Hepatocyte (in vitro differentiated cells): ENCODE data around the gene COL6A5. TPM values are rescaled to one million over a fixed set of nuclear protein-coding genes. Genes with fewer than 3 reads are reported as not detected.

ENCODE experiments used
- DNase-seq: peaks from one replicate; pipeline ENCODE4 v3.0.0-alpha.2; 2016; ENCODE audit warnings: low spot score
- H2AFZ ChIP-seq: fragments of 200-600 bp; sonication (generic); 2 replicates; pipeline ENCODE4 v1.6.0; 2016; ENCODE audit warnings: antibody characterized with exemption, mild to moderate bottlenecking
- H3K27ac ChIP-seq: fragments of 200-600 bp; sonication (generic); 2 replicates; pipeline ENCODE4 v1.5.1; 2016; ENCODE audit warnings: mild to moderate bottlenecking
- H3K27me3 ChIP-seq: fragments of 200-600 bp; sonication (generic); 2 replicates; pipeline ENCODE4 v1.6.1; 2016
- H3K36me3 ChIP-seq: fragments of 200-600 bp; sonication (generic); replicated peaks from 2 replicates; pipeline ENCODE4 v1.5.1; 2016; ENCODE audit warnings: low read depth; ENCODE audit not compliant: insufficient read depth
- H3K4me1 ChIP-seq: fragments of 200-600 bp; sonication (generic); 2 replicates; pipeline ENCODE4 v1.5.1; 2016; ENCODE audit warnings: mild to moderate bottlenecking, moderate library complexity; ENCODE audit not compliant: insufficient read depth
- H3K4me2 ChIP-seq: fragments of 200-600 bp; sonication (generic); 2 replicates; pipeline ENCODE4 v1.6.0; 2016
- H3K4me3 ChIP-seq: fragments of 200-600 bp; sonication (generic); 2 replicates; pipeline ENCODE4 v1.5.1; 2016; ENCODE audit warnings: mild to moderate bottlenecking
- H3K79me2 ChIP-seq: fragments of 200-600 bp; sonication (generic); 2 replicates; pipeline ENCODE4 v1.6.0; 2017; ENCODE audit warnings: mild to moderate bottlenecking
- H3K9me2 ChIP-seq: fragments of 200-600 bp; sonication (generic); replicated peaks from 2 replicates; pipeline ENCODE4 v1.6.0; 2017; ENCODE audit warnings: mild to moderate bottlenecking; ENCODE audit not compliant: insufficient read depth
- H3K9me3 ChIP-seq: fragments of 200-600 bp; sonication (generic); 2 replicates; pipeline ENCODE4 v1.5.1; 2016; ENCODE audit warnings: low read depth, mild to moderate bottlenecking
- H4K20me1 ChIP-seq: fragments of 200-600 bp; sonication (generic); 2 replicates; pipeline ENCODE4 v1.6.0; 2016; ENCODE audit warnings: mild to moderate bottlenecking; ENCODE audit not compliant: insufficient read depth, poor library complexity, severe bottlenecking
- EZH2 ChIP-seq: fragments of 200-600 bp; sonication (generic); IDR thresholded peaks from 2 replicates; pipeline ENCODE4 v1.6.1; 2016; ENCODE audit warnings: antibody characterized with exemption, mild to moderate bottlenecking, borderline replicate concordance
- EZH2phosphoT487 ChIP-seq: fragments of 200-600 bp; sonication (generic); IDR thresholded peaks from one replicate; pipeline ENCODE4 v1.6.1; 2018; ENCODE audit warnings: antibody characterized with exemption, mild to moderate bottlenecking, low read depth, moderate library complexity; ENCODE audit not compliant: unreplicated experiment, severe bottlenecking
- WGBS: methylation state at CpG from one replicate; pipeline ENCODE4 v1.1.6; 2016; ENCODE audit warnings: low lambda C conversion rate; ENCODE audit errors: missing lambda C conversion rate; 5-methylcytosine and 5-hydroxymethylcytosine counted together
- polyA plus RNA-seq: library from polyadenylated mRNA; unstranded; fragments of >200 nt; fragmentation: Nextera tagmentation; extraction: Ambion mirVana; gene quantifications from 2 replicates; pipeline ENCODE4 v1.2.1, GENCODE V29; 2016
- total RNA-seq: library from RNA; depleted of rRNA; stranded (reverse); fragments of >200 nt; gene quantifications from 2 replicates; pipeline ENCODE4 v1.2.3, GENCODE V29; 2014
- TF ChIP-seq, protein P1 (sequence below): fragments of 200-600 bp; sonication (generic); IDR thresholded peaks from 2 replicates; pipeline ENCODE4 v1.5.1; 2016; ENCODE audit warnings: antibody characterized with exemption, mild to moderate bottlenecking; ENCODE audit not compliant: poor library complexity

The COL6A5 gene
- total and polyA plus RNA-seq, 2 experiments from 2014 or later = 0.11 to 1.1 TPM

DNA sequence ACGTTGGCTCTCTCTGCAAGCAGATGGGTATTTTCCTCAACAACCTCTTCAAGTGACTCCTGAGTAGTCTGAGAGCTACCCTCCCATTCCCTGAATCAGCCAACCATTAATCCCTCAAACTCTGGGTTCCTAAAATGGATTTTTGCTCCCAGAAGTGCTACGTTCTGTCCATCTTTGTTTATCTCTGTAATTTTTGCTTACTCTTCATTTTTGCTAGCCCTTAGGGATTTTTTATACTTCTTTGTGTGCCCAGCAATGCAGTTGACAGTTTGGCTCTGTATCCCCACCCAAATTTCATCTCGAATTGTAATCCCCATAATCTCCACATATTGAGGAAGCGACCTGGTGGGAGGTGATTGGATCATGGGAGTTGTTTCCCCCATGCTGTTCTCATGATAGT, 35.4 kb upstream of the COL6A5 start:
- WGBS = 81% methylated on average over 4 of the region's 4 CpGs
- no peak overlapping the region for H3K4me2 ChIP-seq

DNA sequence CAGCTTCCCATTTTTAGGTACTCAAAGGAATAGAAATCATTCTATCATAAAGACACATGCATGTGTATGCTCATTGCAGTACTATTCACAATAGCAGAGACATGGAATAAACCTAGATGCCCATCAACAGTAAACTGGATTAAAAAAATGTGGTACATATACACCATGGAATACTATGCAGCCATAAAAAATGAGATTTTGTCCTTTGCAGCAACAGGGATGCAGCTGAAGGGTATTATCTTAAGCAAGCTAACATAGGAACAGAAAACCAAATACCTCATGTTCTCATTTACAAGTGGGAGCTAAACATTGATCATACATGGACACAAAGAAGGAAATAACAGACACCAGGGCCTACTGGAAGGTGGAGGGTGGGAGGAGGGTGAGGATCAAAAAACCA, 33.1 kb upstream of the COL6A5 start:
- Histone ChIP-seq H3K9me2 (no peaks in the 10 kb centered on the region), H3K4me2 (no peak overlapping the region), H3K9me3 (no peaks in the 10 kb centered on the region), H3K27ac (no peak overlapping the region), H3K27me3 (no peaks in the 10 kb centered on the region), H3K36me3 (peaks cover 4% of the 10 kb centered on the region), H3K4me1 (no peaks in the 10 kb centered on the region), H2AFZ (no peak overlapping the region), H4K20me1 (no peaks in the 10 kb centered on the region), H3K4me3 (no peak overlapping the region), H3K79me2 (no peaks in the 10 kb centered on the region)
- TF ChIP-seq EZH2phosphoT487 = no peak
- TF ChIP-seq, protein P1, sequence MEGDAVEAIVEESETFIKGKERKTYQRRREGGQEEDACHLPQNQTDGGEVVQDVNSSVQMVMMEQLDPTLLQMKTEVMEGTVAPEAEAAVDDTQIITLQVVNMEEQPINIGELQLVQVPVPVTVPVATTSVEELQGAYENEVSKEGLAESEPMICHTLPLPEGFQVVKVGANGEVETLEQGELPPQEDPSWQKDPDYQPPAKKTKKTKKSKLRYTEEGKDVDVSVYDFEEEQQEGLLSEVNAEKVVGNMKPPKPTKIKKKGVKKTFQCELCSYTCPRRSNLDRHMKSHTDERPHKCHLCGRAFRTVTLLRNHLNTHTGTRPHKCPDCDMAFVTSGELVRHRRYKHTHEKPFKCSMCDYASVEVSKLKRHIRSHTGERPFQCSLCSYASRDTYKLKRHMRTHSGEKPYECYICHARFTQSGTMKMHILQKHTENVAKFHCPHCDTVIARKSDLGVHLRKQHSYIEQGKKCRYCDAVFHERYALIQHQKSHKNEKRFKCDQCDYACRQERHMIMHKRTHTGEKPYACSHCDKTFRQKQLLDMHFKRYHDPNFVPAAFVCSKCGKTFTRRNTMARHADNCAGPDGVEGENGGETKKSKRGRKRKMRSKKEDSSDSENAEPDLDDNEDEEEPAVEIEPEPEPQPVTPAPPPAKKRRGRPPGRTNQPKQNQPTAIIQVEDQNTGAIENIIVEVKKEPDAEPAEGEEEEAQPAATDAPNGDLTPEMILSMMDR = no peak
- TF ChIP-seq EZH2 = no peak
- no peak for DNase-seq

More for the DNA sequence above, 35.4 kb upstream of the COL6A5 start:
- Histone ChIP-seq H2AFZ (no peak overlapping the region), H3K27ac (no peak overlapping the region), H3K9me2 (no peaks in the 10 kb centered on the region), H4K20me1 (no peaks in the 10 kb centered on the region), H3K27me3 (no peaks in the 10 kb centered on the region), H3K4me1 (no peaks in the 10 kb centered on the region), H3K9me3 (no peaks in the 10 kb centered on the region), H3K36me3 (peaks cover 4% of the 10 kb centered on the region), H3K4me3 (no peak overlapping the region), H3K79me2 (no peaks in the 10 kb centered on the region)
- TF ChIP-seq, protein P1 = no peak
- no peak for TF ChIP-seq EZH2phosphoT487
- TF ChIP-seq EZH2 = no peak
- no peak for DNase-seq

DNA sequence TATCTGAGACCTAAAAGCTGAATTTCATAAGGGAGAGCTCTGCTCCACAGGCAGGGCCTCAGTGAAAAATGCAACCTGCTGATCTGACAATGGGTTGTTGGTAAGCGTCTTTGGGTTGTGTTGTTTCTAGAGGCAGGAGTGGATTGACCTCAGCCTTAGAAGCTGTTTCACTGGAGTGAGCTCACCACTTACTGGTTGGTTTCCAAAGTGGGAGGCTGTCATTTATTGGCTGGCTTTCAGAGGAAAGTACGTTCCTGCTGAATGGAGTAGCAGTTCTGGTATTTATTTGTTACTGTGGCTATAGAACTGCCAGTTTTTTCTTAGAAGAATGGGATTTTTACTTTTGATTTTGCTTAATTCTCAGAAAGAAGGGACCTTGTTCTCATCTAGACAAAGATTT, 29.3 kb upstream of the COL6A5 start:
- H3K4me2 ChIP-seq = no peak overlapping the region
- H3K4me3 ChIP-seq = no peak overlapping the region
- peaks cover 4% of the 10 kb centered on the region for H3K36me3 ChIP-seq
- H4K20me1 ChIP-seq = no peaks in the 10 kb centered on the region
- no peak overlapping the region for H2AFZ ChIP-seq
- no peaks in the 10 kb centered on the region for H3K9me3 ChIP-seq
- H3K79me2 ChIP-seq = no peaks in the 10 kb centered on the region
- H3K27ac ChIP-seq = no peak overlapping the region
- no peaks in the 10 kb centered on the region for H3K4me1 ChIP-seq
- DNase-seq = no peak
- no peaks in the 10 kb centered on the region for H3K9me2 ChIP-seq
- WGBS = 84% methylated on average over 2 of the region's 2 CpGs
- TF ChIP-seq, protein P1 = no peak
- TF ChIP-seq EZH2phosphoT487 (no peak), EZH2 (no peak)
- no peaks in the 10 kb centered on the region for H3K27me3 ChIP-seq

DNA sequence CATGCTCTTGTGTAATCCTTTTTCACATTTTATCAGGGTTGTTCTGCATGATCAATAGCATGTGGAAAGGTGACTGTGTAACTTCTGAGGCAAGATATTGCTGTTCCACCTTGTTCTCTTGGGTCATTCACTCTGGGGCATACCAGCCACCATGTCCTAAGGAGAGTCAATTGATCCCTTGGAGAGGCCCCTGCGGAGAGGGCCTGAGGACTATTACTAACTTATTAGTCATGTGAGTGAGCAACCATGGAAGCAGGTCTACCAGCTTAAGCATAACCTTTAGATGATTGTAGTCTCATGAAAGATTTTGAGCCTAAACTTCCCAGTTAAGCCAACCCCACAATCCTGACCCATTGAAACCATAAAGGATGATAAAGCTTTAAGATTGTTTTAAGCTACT, 22.0 kb upstream of the COL6A5 start:
- TF ChIP-seq, protein P1 = no peak
- no peaks in the 10 kb centered on the region for H3K79me2 ChIP-seq
- WGBS = 100% methylated on average over 1 of the region's 1 CpG
- H2AFZ ChIP-seq = no peak overlapping the region
- no peak overlapping the region for H3K4me2 ChIP-seq
- H3K4me3 ChIP-seq = no peak overlapping the region
- H3K27ac ChIP-seq = no peak overlapping the region
- no peaks in the 10 kb centered on the region for H4K20me1 ChIP-seq
- no peaks in the 10 kb centered on the region for H3K36me3 ChIP-seq
- H3K27me3 ChIP-seq = no peaks in the 10 kb centered on the region
- H3K9me3 ChIP-seq = no peaks in the 10 kb centered on the region
- DNase-seq = no peak
- no peaks in the 10 kb centered on the region for H3K9me2 ChIP-seq
- H3K4me1 ChIP-seq = no peaks in the 10 kb centered on the region
